Kidney (tissue), 14 donors: ENCODE measurements around the gene ST6GALNAC5. TPM values are rescaled to one million over a fixed set of nuclear protein-coding genes. Genes with fewer than 3 reads are reported as not detected.

Experiments
- DNase-seq, 5 donors: peaks; one replicate each; pipeline ENCODE4 v3.0.0-alpha.2; 2013 to 2020
- FAIRE-seq: peaks from 2 replicates; lab custom pipeline; 2012; peaks lifted over from hg19 to GRCh38; lab: Jason Lieb, UNC
- H3K27ac ChIP-seq, 2 donors: one replicate each; pipeline ENCODE4 v1.7.0; 2013; ENCODE audit warnings: low read depth in 2 of 2, low read length in 2 of 2, inconsistent platforms in 1 of 2
- H3K27me3 ChIP-seq: one replicate; pipeline ENCODE4 v1.7.1; 2013; ENCODE audit warnings: low read length, inconsistent platforms; ENCODE audit not compliant: control insufficient read depth, insufficient read depth
- H3K36me3 ChIP-seq, 3 donors: one replicate each; pipeline versions ENCODE4 v1.7.0 to v1.7.1; 2013; ENCODE audit warnings: low read length in 3 of 3, control low read depth in 1 of 3, inconsistent platforms in 1 of 3; ENCODE audit not compliant: insufficient read depth in 3 of 3, control insufficient read depth in 2 of 3
- H3K4me1 ChIP-seq, 3 donors: one replicate each; pipeline versions ENCODE4 v1.7.0 to v1.7.1; 2013; ENCODE audit warnings: low read length in 3 of 3, inconsistent platforms in 1 of 3, low read depth in 1 of 3; ENCODE audit not compliant: control insufficient read depth in 2 of 3, insufficient read depth in 2 of 3
- H3K4me3 ChIP-seq, 3 donors: one replicate each; pipeline versions ENCODE4 v1.7.0 to v1.8.1; 2013; ENCODE audit warnings: low read length in 3 of 3, control low read depth in 1 of 3, inconsistent platforms in 1 of 3
- H3K9ac ChIP-seq, 3 donors: one replicate each; pipeline versions ENCODE4 v1.7.0 to v1.7.1; 2013; ENCODE audit warnings: low read length in 3 of 3, control low read depth in 1 of 3, inconsistent platforms in 1 of 3
- H3K9me3 ChIP-seq, 3 donors: one replicate each; pipeline versions ENCODE4 v1.7.0 to v1.7.1; 2013; ENCODE audit warnings: low read length in 3 of 3, control low read depth in 1 of 3, inconsistent platforms in 1 of 3; ENCODE audit not compliant: control insufficient read depth in 2 of 3, insufficient read depth in 1 of 3
- intact Hi-C: fragments of 100-400 bp; cut with DNase I; formaldehyde crosslinking; loops from one replicate; pipeline ENCODE4 v1.11.1; 2022
- polyA plus RNA-seq: library from polyadenylated mRNA; stranded (reverse); fragments of 350-450 nt; fragmentation: Illumina TruSeq; extraction: RNeasy Lipid Tissue Mini Kit (QIAGEN cat#74804); gene quantifications from one replicate; pipeline ENCODE4 v1.2.3, GENCODE V29; 2014; ENCODE audit warnings: low read depth, low replicate concordance; ENCODE audit not compliant: insufficient read depth
- total RNA-seq: library from RNA; stranded (reverse); fragmentation: NEBNext Ultra II Directional; extraction: Animal tissue kit (Norgen Biotek cat#: 25700); gene quantifications from one replicate; pipeline ENCODE4 v1.2.1, GENCODE V29; 2021
- TF ChIP-seq, protein P1 (sequence below): IDR thresholded peaks from 3 replicates; pipeline ENCODE4 v1.5.1; 2012; ENCODE audit warnings: mild to moderate bottlenecking, moderate library complexity, borderline replicate concordance; ENCODE audit not compliant: insufficient read depth; ENCODE audit errors: extremely low read depth
- donor health status: control.
- donor health status: control.
- donor health status: control.
- donor health status: control.
- donor health status: control.
- donor health status: DM: yes; HTN: yes; CAD: no.
- donor health status: Normal renal cell carcinoma (clear cell type).

ST6GALNAC5 gene
- total and polyA plus RNA-seq, 2 donors from 2014 or later = 0.34 to 0.50 TPM

DNA sequence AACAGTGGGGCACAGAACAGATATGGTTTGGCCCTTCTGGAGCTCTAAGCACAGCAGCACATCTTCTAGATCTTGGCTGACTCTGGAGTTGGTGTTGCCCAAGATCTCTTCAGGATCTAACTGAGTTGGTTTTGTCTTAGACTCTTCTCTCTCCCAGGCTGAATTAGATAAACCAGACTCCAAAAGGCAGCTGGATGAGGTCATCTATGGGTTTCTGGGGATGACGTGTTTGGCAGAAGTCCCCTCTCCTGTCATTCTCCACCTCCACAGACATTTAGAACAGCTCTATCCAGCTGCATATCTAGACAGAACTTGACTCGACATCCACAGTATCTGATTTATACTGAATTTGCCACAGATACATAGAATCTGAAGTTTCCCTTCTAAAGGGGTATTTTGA is 75.3 kb downstream of the ST6GALNAC5 start:
- no peak overlapping the region for H3K4me3 ChIP-seq
- no peaks in the 10 kb centered on the region for H3K36me3 ChIP-seq
- no peaks in the 10 kb centered on the region for H3K9me3 ChIP-seq
- intact Hi-C loops = no loop called here
- DNase-seq = no peak
- TF ChIP-seq, protein P1, sequence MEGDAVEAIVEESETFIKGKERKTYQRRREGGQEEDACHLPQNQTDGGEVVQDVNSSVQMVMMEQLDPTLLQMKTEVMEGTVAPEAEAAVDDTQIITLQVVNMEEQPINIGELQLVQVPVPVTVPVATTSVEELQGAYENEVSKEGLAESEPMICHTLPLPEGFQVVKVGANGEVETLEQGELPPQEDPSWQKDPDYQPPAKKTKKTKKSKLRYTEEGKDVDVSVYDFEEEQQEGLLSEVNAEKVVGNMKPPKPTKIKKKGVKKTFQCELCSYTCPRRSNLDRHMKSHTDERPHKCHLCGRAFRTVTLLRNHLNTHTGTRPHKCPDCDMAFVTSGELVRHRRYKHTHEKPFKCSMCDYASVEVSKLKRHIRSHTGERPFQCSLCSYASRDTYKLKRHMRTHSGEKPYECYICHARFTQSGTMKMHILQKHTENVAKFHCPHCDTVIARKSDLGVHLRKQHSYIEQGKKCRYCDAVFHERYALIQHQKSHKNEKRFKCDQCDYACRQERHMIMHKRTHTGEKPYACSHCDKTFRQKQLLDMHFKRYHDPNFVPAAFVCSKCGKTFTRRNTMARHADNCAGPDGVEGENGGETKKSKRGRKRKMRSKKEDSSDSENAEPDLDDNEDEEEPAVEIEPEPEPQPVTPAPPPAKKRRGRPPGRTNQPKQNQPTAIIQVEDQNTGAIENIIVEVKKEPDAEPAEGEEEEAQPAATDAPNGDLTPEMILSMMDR = no peak
- no peak overlapping the region for H3K27ac ChIP-seq
- peaks cover 0 to 3% (median 0%) of the 10 kb centered on the region in 3 donors for H3K4me1 ChIP-seq
- no peak overlapping the region for H3K9ac ChIP-seq
- no peaks in the 10 kb centered on the region for H3K27me3 ChIP-seq
- FAIRE-seq = no peak

DNA sequence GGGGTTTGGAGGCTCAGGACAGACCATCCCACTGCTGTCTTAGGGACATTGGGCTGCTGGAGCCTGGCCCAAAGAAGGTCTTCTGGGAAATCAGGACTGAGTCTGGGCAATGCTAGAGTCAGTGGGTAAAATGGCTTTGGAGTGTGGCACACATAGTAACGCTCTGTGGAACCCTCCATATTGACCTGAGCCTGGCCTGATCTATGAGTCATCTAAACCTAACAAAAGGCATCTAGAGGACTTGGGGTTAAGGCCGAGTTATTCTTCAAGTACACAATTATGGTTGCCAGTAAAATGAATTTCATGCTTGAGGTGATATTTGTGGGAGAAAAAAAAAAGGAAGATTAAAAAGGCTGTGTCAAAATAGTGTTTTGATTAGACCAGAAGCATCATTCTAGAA is 77.7 kb downstream of the ST6GALNAC5 start:
- H3K36me3 ChIP-seq = no peaks in the 10 kb centered on the region
- no peak overlapping the region for H3K27ac ChIP-seq
- no peak overlapping the region for H3K4me3 ChIP-seq
- intact Hi-C loops = no loop called here
- no peaks in the 10 kb centered on the region for H3K9me3 ChIP-seq
- no peaks in the 10 kb centered on the region for H3K4me1 ChIP-seq
- DNase-seq (no peak), FAIRE-seq (no peak)
- no peaks in the 10 kb centered on the region for H3K27me3 ChIP-seq
- H3K9ac ChIP-seq = no peak overlapping the region
- TF ChIP-seq, protein P1 = no peak

DNA sequence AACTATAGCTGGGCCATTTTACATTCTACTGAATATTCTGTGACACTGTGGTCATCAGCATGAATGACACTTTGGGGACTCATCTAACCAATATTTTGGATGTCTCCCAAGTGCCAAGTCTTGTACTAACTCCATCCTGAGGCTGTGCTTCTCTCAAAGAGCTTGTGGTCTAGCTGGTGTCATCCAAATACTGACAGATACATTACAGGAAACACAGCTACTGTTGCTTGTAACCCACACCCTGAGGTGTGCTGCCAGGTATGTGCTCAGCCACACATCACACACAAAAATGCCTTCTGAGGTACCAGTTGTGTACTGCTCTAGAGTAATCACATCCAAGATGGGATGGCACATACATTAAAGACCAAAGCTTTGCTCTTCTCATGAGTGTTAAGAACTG is 81.6 kb downstream of the ST6GALNAC5 start:
- FAIRE-seq = no peak
- Histone ChIP-seq H3K9ac (no peak overlapping the region), H3K4me1 (no peaks in the 10 kb centered on the region), H3K9me3 (no peaks in the 10 kb centered on the region), H3K4me3 (no peak overlapping the region), H3K27ac (no peak overlapping the region), H3K36me3 (no peaks in the 10 kb centered on the region), H3K27me3 (no peaks in the 10 kb centered on the region)
- intact Hi-C loops = no loop called here
- DNase-seq = no peak
- TF ChIP-seq, protein P1 = no peak

DNA sequence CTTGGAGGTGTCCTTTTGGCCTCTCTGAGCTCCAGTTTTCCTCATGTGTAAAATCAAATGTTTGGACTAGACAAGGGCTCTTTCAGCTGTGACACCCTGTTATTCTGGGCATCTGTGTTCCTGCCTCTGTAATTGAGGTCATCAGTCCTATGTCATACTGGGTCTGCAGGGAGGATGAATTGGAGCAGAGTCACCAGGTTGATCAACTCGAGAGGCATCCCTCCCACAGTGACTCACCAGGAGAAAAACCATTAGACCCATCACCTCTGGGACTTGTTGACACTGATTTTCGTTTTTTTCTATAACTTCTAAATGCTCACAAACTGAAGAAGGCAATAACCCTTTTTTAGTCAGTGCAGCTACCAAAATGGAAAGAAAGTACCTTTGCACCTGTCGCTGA is 82.2 kb downstream of the ST6GALNAC5 start:
- H3K27me3 ChIP-seq = no peaks in the 10 kb centered on the region
- no peak overlapping the region for H3K4me3 ChIP-seq
- FAIRE-seq = no peak
- no peaks in the 10 kb centered on the region for H3K4me1 ChIP-seq
- intact Hi-C loops = no loop called here
- no peak overlapping the region for H3K9ac ChIP-seq
- no peaks in the 10 kb centered on the region for H3K9me3 ChIP-seq
- DNase-seq = no peak
- no peak overlapping the region for H3K27ac ChIP-seq
- H3K36me3 ChIP-seq = no peaks in the 10 kb centered on the region
- TF ChIP-seq, protein P1 = no peak
